Amygdala (tissue), 56 donors: ENCODE data around the gene CFAP410.

Source experiments
- DNase-seq, 56 donors: peaks; one replicate each; lab custom pipeline; 2025; lab: John Stamatoyannopoulos, UW

CFAP410 gene

GRCh38 chr21:44333509-44334328 is 5.5 kb downstream of the CFAP410 start:
- no peak for DNase-seq

DNA sequence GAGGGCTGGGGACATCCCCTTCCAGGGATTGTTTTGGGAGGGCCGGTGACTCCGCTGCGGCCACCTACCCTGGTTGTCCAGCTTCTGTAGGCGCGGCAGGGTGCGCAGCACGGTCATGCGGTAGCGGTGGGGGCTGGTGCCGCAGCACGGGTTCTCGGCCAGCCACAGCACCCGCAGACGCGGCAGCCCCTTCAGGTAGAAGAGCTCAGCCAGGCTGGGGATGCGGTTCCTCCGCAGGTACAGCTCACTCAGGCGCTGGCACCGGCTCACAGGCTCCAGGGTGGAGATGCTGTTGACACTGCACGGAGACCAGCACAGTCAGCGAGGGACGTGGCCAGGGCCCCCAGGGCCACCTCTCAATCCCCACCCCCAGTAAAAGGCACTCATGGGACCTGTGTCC is 6.2 kb downstream of the CFAP410 start:
- no peak for DNase-seq

GRCh38 chr21:44332383-44332782 is 6.8 kb downstream of the CFAP410 start:
- DNase-seq = no peak

GRCh38 chr21:44331650-44332307 is 7.4 kb downstream of the CFAP410 start:
- no peak for DNase-seq

GRCh38 chr21:44331209-44331608 is 8.0 kb downstream of the CFAP410 start:
- DNase-seq = no peak

- DNase-seq = no peak
These were observed 8.5 kb downstream of the CFAP410 start for GRCh38 chr21:44330698-44331097.

- no peak for DNase-seq
These were observed 9.1 kb downstream of the CFAP410 start for GRCh38 chr21:44329971-44330681.

GRCh38 chr21:44329086-44329889 is 9.9 kb downstream of the CFAP410 start:
- DNase-seq = peak in 14 of 56 donors; percentile 29 to 61 (median 44)

- no peak for DNase-seq
These were observed 10.8 kb downstream of the CFAP410 start for GRCh38 chr21:44328242-44328895.

DNA sequence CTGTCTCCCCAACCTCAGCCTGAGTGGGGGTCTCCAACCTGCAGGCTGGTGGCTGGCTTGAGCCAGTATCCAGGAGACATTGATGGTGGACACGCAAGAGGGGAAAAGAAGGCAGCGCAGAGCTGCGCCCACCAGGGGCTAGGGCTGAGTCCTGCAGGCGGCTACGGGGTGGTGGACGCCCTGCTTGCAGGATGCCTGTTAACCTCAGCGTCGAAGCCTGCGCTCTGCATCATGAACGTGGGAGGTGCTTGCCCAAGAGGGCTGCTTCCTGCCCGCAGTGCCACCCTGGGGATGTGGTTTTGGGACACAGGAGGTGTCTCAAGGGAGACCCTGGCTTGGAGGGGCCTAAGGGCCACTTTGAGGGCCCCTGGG is 11.6 kb downstream of the CFAP410 start:
- DNase-seq = no peak

DNA sequence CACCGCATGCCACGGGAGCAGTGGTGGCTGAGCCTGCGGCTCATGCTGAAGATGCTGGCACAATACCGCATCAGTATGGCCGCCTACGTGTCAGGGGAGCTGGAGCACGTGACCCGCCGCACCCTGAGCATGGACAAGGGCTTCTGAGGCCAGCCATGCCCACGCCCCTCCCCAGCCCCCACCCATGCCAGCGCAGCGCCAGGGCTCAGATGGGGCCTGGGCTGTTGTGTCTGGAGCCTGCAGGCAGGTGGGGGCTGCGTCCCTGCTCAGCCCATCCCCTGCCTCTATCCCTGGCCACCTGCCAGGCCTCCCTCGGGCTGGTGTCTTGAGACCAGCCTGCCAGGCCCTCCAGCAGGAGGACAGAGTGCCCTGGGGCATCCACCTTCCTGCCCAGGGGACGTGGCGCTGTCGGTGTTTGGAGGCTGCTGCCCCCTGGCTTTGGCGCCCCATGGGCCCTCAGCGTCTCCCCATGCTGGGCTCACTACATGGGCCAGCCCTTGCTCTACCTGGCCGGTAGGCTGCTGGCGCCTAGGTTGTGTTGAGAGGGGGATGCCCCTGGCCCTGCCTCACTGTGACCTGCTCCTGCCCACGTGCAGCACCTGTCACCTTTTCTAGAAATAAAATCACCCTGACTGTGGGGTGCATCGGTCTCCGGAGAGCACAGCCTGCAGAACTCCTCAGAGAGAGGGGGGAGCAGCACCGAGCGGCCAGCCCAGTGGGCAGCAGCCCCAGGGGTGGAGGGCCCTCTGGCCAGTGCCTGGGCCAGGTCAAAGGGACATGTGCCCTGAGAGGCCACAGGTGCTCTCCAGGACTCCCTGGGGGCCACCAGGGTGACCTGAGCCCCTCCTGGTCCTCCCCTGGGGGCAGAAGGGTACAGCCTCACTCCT is 12.2 kb downstream of the CFAP410 start:
- no peak for DNase-seq

DNA sequence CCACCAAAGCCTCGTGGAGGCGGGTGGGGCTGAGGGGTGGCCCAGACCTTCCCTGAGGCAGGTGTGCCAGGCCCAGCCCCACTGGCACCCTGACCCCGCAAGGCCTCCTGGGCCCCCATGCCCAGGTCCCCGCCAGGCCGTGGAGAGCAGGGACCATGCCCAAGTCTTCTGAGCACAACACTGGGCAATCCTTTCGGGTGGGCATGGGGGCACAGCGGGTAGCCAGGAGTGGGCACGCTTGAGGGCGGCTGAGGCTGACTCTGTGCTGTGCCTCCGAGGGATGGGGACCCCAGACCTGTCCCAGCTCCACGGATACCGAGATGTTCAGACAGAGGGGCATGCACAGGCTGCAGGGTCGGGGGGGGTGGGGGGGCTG is 12.9 kb downstream of the CFAP410 start:
- DNase-seq = no peak

DNA sequence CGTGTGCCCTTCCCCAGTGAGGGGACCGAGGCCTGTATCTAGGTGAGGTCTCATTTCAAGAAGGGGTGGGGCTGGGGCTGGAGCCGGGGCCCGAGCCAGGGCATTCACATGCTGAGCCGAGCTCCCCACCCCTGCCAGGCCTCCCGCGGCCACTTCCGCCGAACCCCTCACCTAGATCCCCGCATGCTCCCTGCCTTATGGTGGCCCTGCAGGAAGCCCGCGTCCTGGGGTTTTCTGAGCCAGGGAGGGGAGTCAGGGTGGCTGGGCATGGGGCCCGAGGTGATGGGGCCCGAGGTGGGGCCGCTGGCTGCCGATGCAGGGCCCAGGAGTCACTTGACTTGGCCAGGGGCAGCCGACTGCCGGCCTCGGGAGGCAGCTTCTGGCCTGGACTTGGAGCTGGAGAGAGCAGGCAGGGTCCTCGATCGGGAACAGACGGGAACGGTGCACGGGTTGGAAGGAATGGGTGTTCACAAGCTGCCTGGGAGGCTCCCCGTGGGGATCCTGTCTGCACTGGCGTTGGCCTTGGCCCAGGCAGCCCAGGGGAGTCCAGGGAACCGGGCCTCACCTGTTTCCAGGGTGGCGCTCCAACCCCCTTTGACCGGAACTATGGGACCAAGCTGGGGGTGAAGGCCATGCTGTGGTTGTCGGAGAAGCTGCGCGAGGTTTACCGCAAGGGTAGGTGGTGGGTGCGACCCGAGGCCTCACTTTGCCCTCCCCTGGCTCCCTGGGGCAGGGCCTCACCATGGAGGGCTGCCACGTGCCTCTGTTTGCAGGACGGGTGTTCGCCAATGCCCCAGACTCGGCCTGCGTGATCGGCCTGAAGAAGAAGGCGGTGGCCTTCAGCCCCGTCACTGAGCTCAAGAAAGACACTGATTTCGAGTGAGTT is 13.6 kb downstream of the CFAP410 start:
- no peak for DNase-seq

DNA sequence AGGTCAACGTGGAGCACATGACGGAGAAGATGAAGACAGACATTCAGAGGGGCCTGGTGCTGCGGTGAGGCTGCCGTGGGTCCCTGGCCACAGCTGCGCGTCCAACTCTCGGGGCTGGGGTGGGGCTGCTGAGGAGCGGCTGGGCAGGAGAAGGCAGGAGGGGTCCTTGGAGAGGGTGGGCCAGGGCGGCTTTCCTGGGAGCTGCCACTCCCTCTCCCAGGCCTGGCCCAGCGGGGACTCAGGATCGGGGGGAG is 14.4 kb downstream of the CFAP410 start:
- DNase-seq = no peak

GRCh38 chr21:44324106-44324853 is 14.9 kb downstream of the CFAP410 start:
- DNase-seq = no peak

DNA sequence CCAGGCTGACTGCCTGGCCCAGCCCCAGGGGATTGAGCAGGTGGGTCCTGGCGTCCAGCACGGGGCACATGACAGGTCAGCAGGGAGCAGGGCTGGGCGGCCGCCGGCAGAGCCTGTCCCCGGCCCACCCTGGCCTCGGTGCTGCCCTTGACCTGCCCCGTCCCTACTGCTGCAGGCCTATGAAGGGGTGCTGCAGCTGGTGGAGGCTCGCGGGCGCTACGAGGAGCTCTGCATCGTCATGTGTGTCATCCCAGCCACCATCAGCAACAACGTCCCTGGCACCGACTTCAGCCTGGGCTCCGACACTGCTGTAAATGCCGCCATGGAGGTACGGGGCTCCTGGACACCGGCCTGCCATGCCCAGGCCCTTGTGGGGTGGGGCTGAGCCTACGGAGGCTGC is 15.6 kb downstream of the CFAP410 start:
- DNase-seq = no peak

DNA sequence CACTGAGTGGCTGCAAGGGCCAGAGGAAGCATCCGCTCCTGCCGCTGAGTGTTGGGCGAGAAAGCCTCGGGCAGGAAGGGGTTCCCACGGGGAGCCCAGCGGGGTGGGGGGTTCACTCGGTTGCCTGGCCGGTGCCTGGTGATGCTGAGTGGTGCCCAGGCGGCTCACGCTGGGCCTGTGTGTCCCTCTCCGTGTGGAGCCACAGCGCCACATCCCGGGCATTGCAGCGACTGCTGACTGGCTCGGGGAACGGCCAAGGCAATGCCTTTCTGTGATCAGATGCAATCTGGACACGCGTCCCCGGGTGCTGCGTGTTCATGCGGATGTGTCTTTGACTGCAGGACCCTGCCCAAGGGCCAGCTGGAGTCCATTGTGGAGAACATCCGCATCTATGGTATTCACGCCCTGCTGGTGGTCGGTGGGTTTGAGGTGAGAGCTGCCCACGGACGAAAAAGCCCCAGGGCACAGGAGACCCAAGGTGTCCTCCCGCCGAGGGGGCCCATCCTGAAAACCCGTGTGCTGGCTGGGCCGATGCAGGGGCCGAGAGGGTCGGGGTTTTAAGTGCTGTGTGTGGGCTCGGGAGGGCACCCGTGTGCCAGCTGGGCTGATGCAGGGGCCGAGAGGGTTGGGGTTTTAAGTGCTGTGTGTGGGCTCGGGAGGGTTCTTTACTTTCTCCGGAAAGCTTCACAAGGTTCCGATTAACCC is 16.4 kb downstream of the CFAP410 start:
- DNase-seq = peak in 1 of 56 donors; percentile 42
